DND-41 (cell line): ENCODE results near the gene CEACAM5.

ENCODE experiments used
- ATAC-seq: fragments of 200-7000 bp; cut with Tn5 transposase; 3 replicates; pipeline ENCODE4 v1.9.1; 2021; ENCODE audit warnings: low read depth; ENCODE audit not compliant: insufficient read depth
- DNase-seq: peaks from one replicate; pipeline ENCODE4 v3.0.0-alpha.2; 2020
- H2AFZ ChIP-seq: 2 replicates; pipeline ENCODE4 v1.6.0; 2012; ENCODE audit warnings: low read depth, low read length
- H3K27ac ChIP-seq: 2 replicates; pipeline ENCODE4 v1.5.1; 2012; ENCODE audit warnings: low read length, inconsistent platforms
- H3K27me3 ChIP-seq: fragments of 200-600 bp; sonication (generic); 2 replicates; pipeline ENCODE4 v1.6.0; 2012; ENCODE audit warnings: low read length, mild to moderate bottlenecking, inconsistent platforms; ENCODE audit not compliant: insufficient read depth, poor library complexity
- H3K36me3 ChIP-seq: 2 replicates; pipeline ENCODE4 v1.5.1; 2012; ENCODE audit warnings: low read length, inconsistent platforms; ENCODE audit not compliant: insufficient read depth
- H3K4me1 ChIP-seq: 2 replicates; pipeline ENCODE4 v1.5.1; 2012; ENCODE audit warnings: mild to moderate bottlenecking, low read length; ENCODE audit not compliant: insufficient read depth
- H3K4me2 ChIP-seq: 2 replicates; pipeline ENCODE4 v1.6.0; 2012; ENCODE audit warnings: mild to moderate bottlenecking, moderate library complexity, low read length, inconsistent platforms; ENCODE audit not compliant: insufficient read depth
- H3K4me3 ChIP-seq, 2 experiments: fragments of 200-600 bp in 1 of 2; shearing (Covaris generic) in 1 of 2; 2 replicates each; pipeline ENCODE4 v1.5.1; 2012 to 2016; ENCODE audit warnings: inconsistent platforms in 2 of 2, low read length in 2 of 2, mild to moderate bottlenecking in 2 of 2, low read depth in 1 of 2, moderate library complexity in 1 of 2
- H3K79me2 ChIP-seq: 2 replicates; pipeline ENCODE4 v1.6.0; 2012; ENCODE audit warnings: low read length, inconsistent platforms; ENCODE audit not compliant: insufficient read depth
- H3K9ac ChIP-seq: 2 replicates; pipeline ENCODE4 v1.6.0; 2012; ENCODE audit warnings: low read depth, mild to moderate bottlenecking, inconsistent platforms, low read length, moderate library complexity
- H3K9me3 ChIP-seq: 2 replicates; pipeline ENCODE4 v1.5.1; 2012; ENCODE audit warnings: low read length, moderate library complexity, mild to moderate bottlenecking, inconsistent platforms; ENCODE audit not compliant: insufficient read depth, severe bottlenecking
- H4K20me1 ChIP-seq: 2 replicates; pipeline ENCODE4 v1.6.0; 2012; ENCODE audit warnings: low read length; ENCODE audit not compliant: insufficient read depth
- CTCF ChIP-seq: IDR thresholded peaks from 2 replicates; pipeline ENCODE4 v1.5.1; 2012; ENCODE audit warnings: borderline replicate concordance, low read length, moderate library complexity, mild to moderate bottlenecking; ENCODE audit not compliant: poor library complexity, severe bottlenecking; ENCODE audit errors: extremely low read depth
- EZH2 ChIP-seq: IDR thresholded peaks from 3 replicates; pipeline ENCODE4 v1.6.1; 2012; ENCODE audit warnings: borderline replicate concordance, low read depth, mild to moderate bottlenecking, moderate library complexity, low read length, inconsistent platforms; ENCODE audit not compliant: severe bottlenecking

Gene CEACAM5

GRCh38 chr19:41698746-41699230 is 9.6 kb upstream of the CEACAM5 start:
- no peaks in the 10 kb centered on the region for H3K27me3 ChIP-seq
- H3K9me3 ChIP-seq, result no peaks in the 10 kb centered on the region
- no peak for DNase-seq
- H2AFZ ChIP-seq, result no peak overlapping the region
- no peak for ATAC-seq
- no peak overlapping the region for H3K4me2 ChIP-seq
- H3K27ac ChIP-seq, result no peak overlapping the region
- no peak overlapping the region for H3K4me3 ChIP-seq
- no peaks in the 10 kb centered on the region for H3K36me3 ChIP-seq
- H4K20me1 ChIP-seq, result peaks cover 6% of the 10 kb centered on the region
- H3K79me2 ChIP-seq, result no peaks in the 10 kb centered on the region
- no peak overlapping the region for H3K9ac ChIP-seq
- H3K4me1 ChIP-seq, result no peaks in the 10 kb centered on the region
- TF ChIP-seq CTCF (no peak), EZH2 (no peak)

DNA sequence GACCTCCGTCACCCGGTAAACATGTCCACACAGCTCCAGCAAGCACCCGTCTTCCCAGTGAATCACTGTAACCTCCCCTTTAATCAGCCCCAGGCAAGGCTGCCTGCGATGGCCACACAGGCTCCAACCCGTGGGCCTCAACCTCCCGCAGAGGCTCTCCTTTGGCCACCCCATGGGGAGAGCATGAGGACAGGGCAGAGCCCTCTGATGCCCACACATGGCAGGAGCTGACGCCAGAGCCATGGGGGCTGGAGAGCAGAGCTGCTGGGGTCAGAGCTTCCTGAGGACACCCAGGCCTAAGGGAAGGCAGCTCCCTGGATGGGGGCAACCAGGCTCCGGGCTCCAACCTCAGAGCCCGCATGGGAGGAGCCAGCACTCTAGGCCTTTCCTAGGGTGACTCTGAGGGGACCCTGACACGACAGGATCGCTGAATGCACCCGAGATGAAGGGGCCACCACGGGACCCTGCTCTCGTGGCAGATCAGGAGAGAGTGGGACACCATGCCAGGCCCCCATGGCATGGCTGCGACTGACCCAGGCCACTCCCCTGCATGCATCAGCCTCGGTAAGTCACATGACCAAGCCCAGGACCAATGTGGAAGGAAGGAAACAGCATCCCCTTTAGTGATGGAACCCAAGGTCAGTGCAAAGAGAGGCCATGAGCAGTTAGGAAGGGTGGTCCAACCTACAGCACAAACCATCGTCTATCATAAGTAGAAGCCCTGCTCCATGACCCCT is 9.0 kb upstream of the CEACAM5 start:
- Histone ChIP-seq H3K4me3 (no peak overlapping the region), H3K9me3 (no peaks in the 10 kb centered on the region), H3K4me2 (no peak overlapping the region), H3K9ac (no peak overlapping the region), H3K4me1 (no peaks in the 10 kb centered on the region), H3K36me3 (no peaks in the 10 kb centered on the region), H2AFZ (no peak overlapping the region), H4K20me1 (peaks cover 9% of the 10 kb centered on the region), H3K27me3 (peaks cover 4% of the 10 kb centered on the region), H3K79me2 (no peaks in the 10 kb centered on the region), H3K27ac (no peak overlapping the region)
- TF ChIP-seq CTCF, result no peak
- no peak for TF ChIP-seq EZH2
- DNase-seq (no peak), ATAC-seq (no peak)

DNA sequence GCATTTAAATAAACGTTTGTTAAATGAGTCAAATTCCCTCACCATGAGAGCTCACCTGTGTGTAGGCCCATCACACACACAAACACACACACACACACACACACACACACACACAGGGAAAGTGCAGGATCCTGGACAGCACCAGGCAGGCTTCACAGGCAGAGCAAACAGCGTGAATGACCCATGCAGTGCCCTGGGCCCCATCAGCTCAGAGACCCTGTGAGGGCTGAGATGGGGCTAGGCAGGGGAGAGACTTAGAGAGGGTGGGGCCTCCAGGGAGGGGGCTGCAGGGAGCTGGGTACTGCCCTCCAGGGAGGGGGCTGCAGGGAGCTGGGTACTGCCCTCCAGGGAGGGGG is 8.5 kb upstream of the CEACAM5 start:
- H3K4me3 ChIP-seq, result no peak overlapping the region
- no peak overlapping the region for H3K4me2 ChIP-seq
- H3K36me3 ChIP-seq, result no peaks in the 10 kb centered on the region
- no peaks in the 10 kb centered on the region for H3K79me2 ChIP-seq
- no peak for DNase-seq
- no peak overlapping the region for H3K27ac ChIP-seq
- H3K9me3 ChIP-seq, result no peaks in the 10 kb centered on the region
- H3K9ac ChIP-seq, result no peak overlapping the region
- ATAC-seq, result no peak
- peaks cover 9% of the 10 kb centered on the region for H4K20me1 ChIP-seq
- H2AFZ ChIP-seq, result no peak overlapping the region
- H3K4me1 ChIP-seq, result no peaks in the 10 kb centered on the region
- TF ChIP-seq EZH2, result no peak
- TF ChIP-seq CTCF, result no peak
- peaks cover 4% of the 10 kb centered on the region for H3K27me3 ChIP-seq
